ENCODE results near the gene CCR9.

The CCR9 gene

GRCh38 chr3:45873036-45873435 is 13.3 kb upstream of the CCR9 start:
- no peak for DNase-seq

- no peak for DNase-seq
These were observed 12.7 kb upstream of the CCR9 start for GRCh38 chr3:45873638-45874037.

- DNase-seq, result no peak
These were observed 11.5 kb upstream of the CCR9 start for GRCh38 chr3:45874677-45875346.

GRCh38 chr3:45878124-45878523 is 8.2 kb upstream of the CCR9 start:
- DNase-seq, result no peak

- DNase-seq, result no peak
These were observed 5.6 kb upstream of the CCR9 start for GRCh38 chr3:45880725-45881077.

GRCh38 chr3:45881078-45882022 is 5.0 kb upstream of the CCR9 start:
- no peak for DNase-seq

- DNase-seq, result no peak
These were observed 1.8 kb upstream of the CCR9 start for GRCh38 chr3:45884368-45885201.

- no peak for DNase-seq
These were observed 942 bp downstream of the CCR9 start for GRCh38 chr3:45887285-45887684.

GRCh38 chr3:45887759-45888511 is 1.6 kb downstream of the CCR9 start:
- no peak for DNase-seq

GRCh38 chr3:45889337-45889736 is 3.0 kb downstream of the CCR9 start:
- no peak for DNase-seq

GRCh38 chr3:45890405-45890804 is 4.1 kb downstream of the CCR9 start:
- DNase-seq, result peak in 4 of 6 experiments; percentile 26 to 58 (median 40)

GRCh38 chr3:45892161-45892560 is 5.8 kb downstream of the CCR9 start:
- no peak for DNase-seq

- no peak for DNase-seq
These were observed 7.7 kb downstream of the CCR9 start for GRCh38 chr3:45894015-45894414.

- no peak for DNase-seq
These were observed 9.5 kb downstream of the CCR9 start for GRCh38 chr3:45895686-45896468.

GRCh38 chr3:45896956-45897355 is 10.6 kb downstream of the CCR9 start:
- DNase-seq, result no peak

- DNase-seq, result no peak
These were observed 18.6 kb downstream of the CCR9 start for GRCh38 chr3:45904931-45905330.

- no peak for DNase-seq
These were observed 19.4 kb downstream of the CCR9 start for GRCh38 chr3:45905755-45906154.

- DNase-seq, result no peak
These were observed 20.5 kb downstream of the CCR9 start for GRCh38 chr3:45906681-45907407.

GRCh38 chr3:45907769-45908705 is 21.7 kb downstream of the CCR9 start:
- peak in 2 of 6 experiments; percentile 43 to 44 for DNase-seq

- DNase-seq, result no peak
These were observed 22.4 kb downstream of the CCR9 start for GRCh38 chr3:45908761-45909160.
